Esophagus (tissue), 2 donors: ENCODE data around the gene SECISBP2. TPM values are rescaled to one million over a fixed set of nuclear protein-coding genes. Genes with fewer than 3 reads are reported as not detected.

Experiments used
- H3K27ac ChIP-seq, 2 donors: one replicate each; pipeline ENCODE4 v1.5.1; 2013; ENCODE audit warnings: low read depth in 2 of 2, mild to moderate bottlenecking in 2 of 2, inconsistent platforms in 1 of 2, low read length in 1 of 2, moderate library complexity in 1 of 2
- H3K27me3 ChIP-seq, 2 donors: one replicate each; pipeline ENCODE4 v1.6.1; 2013; ENCODE audit warnings: low read length in 2 of 2, control low read depth in 1 of 2, mild to moderate bottlenecking in 1 of 2; ENCODE audit not compliant: insufficient read depth in 2 of 2, control insufficient read depth in 1 of 2
- H3K36me3 ChIP-seq, 2 donors: one replicate each; pipeline ENCODE4 v1.6.1; 2013; ENCODE audit warnings: low read length in 1 of 2; ENCODE audit not compliant: control insufficient read depth in 2 of 2, insufficient read depth in 2 of 2
- H3K4me1 ChIP-seq, 2 donors: one replicate each; pipeline ENCODE4 v1.6.1; 2013; ENCODE audit warnings: low read length in 1 of 2; ENCODE audit not compliant: control insufficient read depth in 2 of 2, insufficient read depth in 2 of 2
- H3K4me3 ChIP-seq, 2 donors: one replicate each; pipeline ENCODE4 v1.5.1; 2013; ENCODE audit warnings: low read length in 2 of 2, mild to moderate bottlenecking in 2 of 2, low read depth in 1 of 2, moderate library complexity in 1 of 2
- H3K9me3 ChIP-seq, 2 donors: one replicate each; pipeline ENCODE4 v1.6.1; 2013; ENCODE audit warnings: mild to moderate bottlenecking in 2 of 2, low read depth in 1 of 2, low read length in 1 of 2, moderate library complexity in 1 of 2; ENCODE audit not compliant: control insufficient read depth in 2 of 2, insufficient read depth in 1 of 2
- WGBS, 2 donors: extraction: QIAGEN DNeasy Blood & Tissue Kit; methylation state at CpG; one replicate each; pipeline ENCODE4 v1.1.7; 2013; 5-methylcytosine and 5-hydroxymethylcytosine counted together
- polyA plus RNA-seq, 2 donors: library from polyadenylated mRNA; stranded (reverse); fragments of 200-250 nt; gene quantifications; one replicate each; pipeline ENCODE4 v1.2.3, GENCODE V29; 2013
- donor health status: healthy with polysubstance abuse.
- donor health status: Bipolar disorder and iron deficiency.

The SECISBP2 gene
- polyA plus RNA-seq, 2 donors, result 14.0 to 16.0 TPM

- Histone ChIP-seq H3K36me3 (peaks cover 6 to 46% of the 10 kb centered on the region in 2 donors), H3K9me3 (no peaks in the 10 kb centered on the region)
- 91% methylated on average over 9 of the region's 9 CpGs for WGBS, 2 donors
These were observed 43.7 kb downstream of the SECISBP2 start for GRCh38 chr9:89361816-89362646.

GRCh38 chr9:89362647-89363310 lies 44.5 kb downstream of the SECISBP2 start:
- Histone ChIP-seq H3K9me3 (no peaks in the 10 kb centered on the region), H3K27ac (no peak overlapping the region), H3K27me3 (no peaks in the 10 kb centered on the region), H3K36me3 (peaks cover 6 to 40% of the 10 kb centered on the region in 2 donors), H3K4me3 (no peak overlapping the region), H3K4me1 (no peaks in the 10 kb centered on the region)
- 84 to 89% methylated on average over 10 of the region's 10 CpGs for WGBS, 2 donors

More at GRCh38 chr9:89361816-89362646, 43.7 kb downstream of the SECISBP2 start:
- H3K27ac ChIP-seq, result no peak overlapping the region
- no peak overlapping the region for H3K4me3 ChIP-seq
- no peaks in the 10 kb centered on the region for H3K4me1 ChIP-seq
- H3K27me3 ChIP-seq, result no peaks in the 10 kb centered on the region

- Histone ChIP-seq H3K9me3 (no peaks in the 10 kb centered on the region), H3K4me1 (no peaks in the 10 kb centered on the region), H3K27ac (no peak overlapping the region), H3K4me3 (no peak overlapping the region), H3K36me3 (peaks cover 6 to 35% of the 10 kb centered on the region in 2 donors), H3K27me3 (no peaks in the 10 kb centered on the region)
- WGBS, 2 donors, result 91 to 92% methylated on average over 6 of the region's 6 CpGs
These were observed 45.0 kb downstream of the SECISBP2 start for GRCh38 chr9:89363311-89363670.

- no peaks in the 10 kb centered on the region for H3K9me3 ChIP-seq
- no peak overlapping the region for H3K4me3 ChIP-seq
- peaks cover 5 to 35% of the 10 kb centered on the region in 2 donors for H3K36me3 ChIP-seq
- no peaks in the 10 kb centered on the region for H3K4me1 ChIP-seq
- no peaks in the 10 kb centered on the region for H3K27me3 ChIP-seq
- 81 to 90% methylated on average over 9 of the region's 9 CpGs for WGBS, 2 donors
- H3K27ac ChIP-seq, result no peak overlapping the region
These were observed 45.8 kb downstream of the SECISBP2 start for GRCh38 chr9:89363921-89364665.

GRCh38 chr9:89364666-89365531 lies 46.6 kb downstream of the SECISBP2 start:
- no peaks in the 10 kb centered on the region for H3K4me1 ChIP-seq
- no peak overlapping the region for H3K4me3 ChIP-seq
- H3K27ac ChIP-seq, result no peak overlapping the region
- H3K36me3 ChIP-seq, result peaks cover 4 to 33% of the 10 kb centered on the region in 2 donors
- H3K9me3 ChIP-seq, result peaks cover 0 to 2% of the 10 kb centered on the region in 2 donors
- 81 to 85% methylated on average over 17 of the region's 17 CpGs for WGBS, 2 donors
- no peaks in the 10 kb centered on the region for H3K27me3 ChIP-seq

- WGBS, 2 donors, result 91 to 95% methylated on average over 2 of the region's 2 CpGs
- H3K27me3 ChIP-seq, result no peaks in the 10 kb centered on the region
- H3K27ac ChIP-seq, result no peak overlapping the region
- peaks cover 0 to 2% of the 10 kb centered on the region in 2 donors for H3K9me3 ChIP-seq
- H3K4me1 ChIP-seq, result no peaks in the 10 kb centered on the region
- no peak overlapping the region for H3K4me3 ChIP-seq
- peaks cover 4 to 34% of the 10 kb centered on the region in 2 donors for H3K36me3 ChIP-seq
These were observed 47.2 kb downstream of the SECISBP2 start for GRCh38 chr9:89365532-89365912.

GRCh38 chr9:89366711-89367110 lies 48.4 kb downstream of the SECISBP2 start:
- WGBS, 2 donors, result 82 to 85% methylated on average over 3 of the region's 3 CpGs
- Histone ChIP-seq H3K27me3 (no peaks in the 10 kb centered on the region), H3K9me3 (peaks cover 0 to 4% of the 10 kb centered on the region in 2 donors), H3K4me1 (no peaks in the 10 kb centered on the region), H3K36me3 (peaks cover 2 to 25% of the 10 kb centered on the region in 2 donors), H3K4me3 (no peak overlapping the region), H3K27ac (no peak overlapping the region)

- H3K27me3 ChIP-seq, result no peaks in the 10 kb centered on the region
- no peak overlapping the region for H3K4me3 ChIP-seq
- H3K9me3 ChIP-seq, result peaks cover 0 to 6% of the 10 kb centered on the region in 2 donors
- WGBS, 2 donors, result 95% methylated on average over 4 of the region's 4 CpGs
- H3K27ac ChIP-seq, result no peak overlapping the region
- peaks cover 0 to 20% of the 10 kb centered on the region in 2 donors for H3K36me3 ChIP-seq
- H3K4me1 ChIP-seq, result no peaks in the 10 kb centered on the region
These were observed 49.0 kb downstream of the SECISBP2 start for GRCh38 chr9:89367281-89367680.
